Measurements from ENCODE around the gene USP17L11.
"Not testable (repeated sequence)": the region's sequence is repeated elsewhere in the genome, so short reads cannot be mapped to it uniquely, and the experiment has no call there.

USP17L11 gene, protein sequence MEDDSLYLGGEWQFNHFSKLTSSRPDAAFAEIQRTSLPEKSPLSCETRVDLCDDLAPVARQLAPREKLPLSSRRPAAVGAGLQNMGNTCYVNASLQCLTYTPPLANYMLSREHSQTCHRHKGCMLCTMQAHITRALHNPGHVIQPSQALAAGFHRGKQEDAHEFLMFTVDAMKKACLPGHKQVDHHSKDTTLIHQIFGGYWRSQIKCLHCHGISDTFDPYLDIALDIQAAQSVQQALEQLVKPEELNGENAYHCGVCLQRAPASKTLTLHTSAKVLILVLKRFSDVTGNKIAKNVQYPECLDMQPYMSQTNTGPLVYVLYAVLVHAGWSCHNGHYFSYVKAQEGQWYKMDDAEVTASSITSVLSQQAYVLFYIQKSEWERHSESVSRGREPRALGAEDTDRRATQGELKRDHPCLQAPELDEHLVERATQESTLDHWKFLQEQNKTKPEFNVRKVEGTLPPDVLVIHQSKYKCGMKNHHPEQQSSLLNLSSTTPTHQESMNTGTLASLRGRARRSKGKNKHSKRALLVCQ

GRCh38 chr4:9215105-9215504 lies at the start of gene USP17L11:
USP17L11 (plus strand) TSS chr4:9215405; CDS start chr4:9215405, 0 bp downstream.
- not testable (repeated sequence) for DNase-seq (ENCODE audit: low spot score)

- DNase-seq (ENCODE audit: low spot score): not testable (repeated sequence)
These were observed 49.2 kb upstream of the USP17L11 start for GRCh38 chr4:9165990-9166389.

GRCh38 chr4:9169791-9170459 lies 45.3 kb upstream of the USP17L11 start, which contains the start of gene FAM90A26:
FAM90A26 (plus strand) TSS chr4:9170409; CDS start chr4:9173173, 2,764 bp downstream.
- not testable (repeated sequence) for DNase-seq (ENCODE audit: low spot score)

GRCh38 chr4:9210357-9210756 lies 4.8 kb upstream of the USP17L11 start, which contains the start of gene USP17L10:
USP17L10 (plus strand) TSS chr4:9210657; CDS start chr4:9210657, 0 bp downstream.
- not testable (repeated sequence) for DNase-seq (ENCODE audit: low spot score)

- not testable (repeated sequence) for DNase-seq (ENCODE audit: low spot score)
These were observed 504 bp upstream of the USP17L11 start for GRCh38 chr4:9214701-9215100.

DNA sequence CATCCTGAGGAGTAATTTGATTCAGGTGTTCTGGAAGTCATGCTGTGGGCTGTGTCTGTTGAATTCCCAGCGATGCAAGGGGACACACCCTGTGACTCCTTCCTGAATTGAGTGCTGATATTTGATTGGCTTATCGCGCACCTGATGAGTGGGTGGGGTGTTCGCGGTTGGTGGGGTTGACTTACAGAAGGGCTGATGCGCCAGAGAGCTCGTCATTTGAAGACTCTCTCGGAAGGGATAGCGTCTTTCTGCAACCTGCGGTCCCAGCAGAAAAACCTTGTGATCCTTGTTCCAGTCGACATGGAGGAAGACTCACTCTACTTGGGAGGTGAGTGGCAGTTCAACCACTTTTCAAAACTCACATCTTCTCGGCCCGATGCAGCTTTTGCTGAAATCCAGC lies 4.6 kb downstream of the USP17L11 start, which contains the start of gene USP17L12:
USP17L12 (plus strand) TSS at position 301 of the 400 bp plus-strand sequence; CDS start at position 301, 0 bp downstream.
- not testable (repeated sequence) for DNase-seq (ENCODE audit: low spot score)

- DNase-seq (ENCODE audit: low spot score): not testable (repeated sequence)
These were observed 9.4 kb downstream of the USP17L11 start, which contains the start of gene USP17L13 for GRCh38 chr4:9224596-9224995. USP17L13 (plus strand) TSS chr4:9224896; CDS start chr4:9224896, 0 bp downstream.

GRCh38 chr4:9230249-9230648 lies 15.0 kb downstream of the USP17L11 start:
- DNase-seq (ENCODE audit: low spot score): not testable (repeated sequence)

DNA sequence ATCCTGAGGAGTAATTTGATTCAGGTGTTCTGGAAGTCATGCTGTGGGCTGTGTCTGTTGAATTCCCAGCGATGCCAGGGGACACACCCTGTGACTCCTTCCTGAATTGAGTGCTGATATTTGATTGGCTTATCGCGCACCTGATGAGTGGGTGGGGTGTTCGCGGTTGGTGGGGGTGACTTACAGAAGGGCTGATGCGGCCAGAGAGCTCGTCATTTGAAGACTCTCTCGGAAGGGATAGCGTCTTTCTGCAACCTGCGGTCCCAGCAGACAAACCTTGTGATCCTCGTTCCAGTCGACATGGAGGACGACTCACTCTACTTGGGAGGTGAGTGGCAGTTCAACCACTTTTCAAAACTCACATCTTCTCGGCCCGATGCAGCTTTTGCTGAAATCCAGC lies 18.9 kb downstream of the USP17L11 start, which contains the start of gene USP17L15:
USP17L15 (plus strand) TSS at position 301 of the 400 bp plus-strand sequence; CDS start at position 301, 0 bp downstream.
- DNase-seq (ENCODE audit: low spot score): not testable (repeated sequence)

DNA sequence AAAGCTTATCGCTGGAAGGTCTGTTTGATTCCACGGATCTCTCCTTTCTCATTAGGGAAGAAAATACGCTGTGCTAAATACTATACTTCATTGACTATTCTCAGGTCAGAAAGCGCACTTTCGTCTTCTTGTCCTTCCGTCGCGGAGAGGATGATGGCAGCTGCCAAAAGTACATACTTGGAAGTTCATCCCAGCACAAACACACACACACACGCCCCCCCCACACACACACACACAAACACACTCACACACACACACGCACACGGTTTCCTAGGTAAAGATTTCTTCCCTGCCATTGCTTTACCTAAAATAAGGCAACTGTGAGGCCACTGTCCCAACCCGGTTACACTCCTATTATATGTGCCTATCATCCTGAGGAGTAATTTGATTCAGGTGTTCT lies 23.3 kb downstream of the USP17L11 start:
- DNase-seq (ENCODE audit: low spot score): not testable (repeated sequence)

DNA sequence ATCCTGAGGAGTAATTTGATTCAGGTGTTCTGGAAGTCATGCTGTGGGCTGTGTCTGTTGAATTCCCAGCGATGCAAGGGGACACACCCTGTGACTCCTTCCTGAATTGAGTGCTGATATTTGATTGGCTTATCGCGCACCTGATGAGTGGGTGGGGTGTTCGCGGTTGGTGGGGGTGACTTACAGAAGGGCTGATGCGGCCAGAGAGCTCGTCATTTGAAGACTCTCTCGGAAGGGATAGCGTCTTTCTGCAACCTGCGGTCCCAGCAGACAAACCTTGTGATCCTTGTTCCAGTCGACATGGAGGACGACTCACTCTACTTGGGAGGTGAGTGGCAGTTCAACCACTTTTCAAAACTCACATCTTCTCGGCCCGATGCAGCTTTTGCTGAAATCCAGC lies 28.4 kb downstream of the USP17L11 start, which contains the start of gene USP17L17:
USP17L17 (plus strand) TSS at position 301 of the 400 bp plus-strand sequence; CDS start at position 301, 0 bp downstream.
- DNase-seq (ENCODE audit: low spot score): not testable (repeated sequence)

- not testable (repeated sequence) for DNase-seq (ENCODE audit: low spot score)
These were observed 32.9 kb downstream of the USP17L11 start, which contains the start of gene USP17L18 for GRCh38 chr4:9247953-9248680. USP17L18 (plus strand) TSS chr4:9248630; CDS start chr4:9248630, 0 bp downstream.

- not testable (repeated sequence) for DNase-seq (ENCODE audit: low spot score)
These were observed 37.9 kb downstream of the USP17L11 start, which contains the start of gene USP17L19 for GRCh38 chr4:9253078-9253477. USP17L19 (plus strand) TSS chr4:9253378; CDS start chr4:9253378, 0 bp downstream.

GRCh38 chr4:9257824-9258223 lies 42.6 kb downstream of the USP17L11 start, which contains the start of gene USP17L20:
USP17L20 (plus strand) TSS chr4:9258124; CDS start chr4:9258124, 0 bp downstream.
- DNase-seq (ENCODE audit: low spot score): not testable (repeated sequence)

GRCh38 chr4:9262572-9262971 lies 47.4 kb downstream of the USP17L11 start, which contains the start of gene USP17L21:
USP17L21 (plus strand) TSS chr4:9262872; CDS start chr4:9262872, 0 bp downstream.
- DNase-seq (ENCODE audit: low spot score): not testable (repeated sequence)
